RKO (cell line): ENCODE measurements around the gene AK4.
"Not testable (repeated sequence)": the region's sequence is repeated elsewhere in the genome, so short reads cannot be mapped to it uniquely, and the experiment has no call there.

Experiments used
- DNase-seq: peaks from one replicate; pipeline ENCODE4 v3.0.0-alpha.2; 2016; ENCODE audit warnings: low spot score

AK4 gene

DNA sequence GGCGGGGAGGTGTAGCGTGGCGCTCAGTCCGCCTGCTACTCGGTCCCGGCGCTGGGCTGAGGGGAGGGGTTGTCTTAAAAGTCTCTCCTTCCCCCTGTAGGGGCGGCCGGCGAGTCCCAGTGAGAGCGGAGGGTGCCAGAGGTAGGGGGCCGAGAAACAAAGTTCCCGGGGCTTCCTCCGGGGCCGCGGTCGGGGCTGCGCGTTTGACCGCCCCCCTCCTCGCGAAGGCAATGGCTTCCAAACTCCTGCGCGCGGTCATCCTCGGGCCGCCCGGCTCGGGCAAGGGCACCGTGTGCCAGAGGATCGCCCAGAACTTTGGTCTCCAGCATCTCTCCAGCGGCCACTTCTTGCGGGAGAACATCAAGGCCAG is at the start of gene AK4:
TSS of gene AK4 (plus strand) at position 26 of the 370 bp plus-strand sequence. CDS start at position 231, 205 bp downstream.
- not testable (repeated sequence) for DNase-seq

DNA sequence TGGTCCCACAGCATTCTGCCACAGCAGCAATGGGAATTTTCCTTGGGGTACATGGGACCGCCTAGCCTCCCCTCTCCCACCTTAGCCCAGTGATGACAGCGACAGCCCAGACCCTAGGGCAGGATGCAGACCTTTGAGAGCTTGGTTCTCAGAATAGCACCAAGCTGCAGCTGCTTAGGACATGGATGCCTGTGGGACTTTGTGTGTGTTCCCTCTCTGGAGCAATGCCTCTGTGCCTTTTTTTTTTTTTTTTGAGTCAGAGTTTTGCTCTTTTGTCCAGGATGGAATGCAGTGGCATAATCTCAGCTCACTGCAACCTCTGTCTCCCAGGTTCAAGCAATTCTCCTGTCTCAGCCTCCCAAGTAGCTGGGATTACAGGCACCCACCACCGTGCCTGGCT is 44.2 kb upstream of the AK4 start:
- no peak for DNase-seq

DNA sequence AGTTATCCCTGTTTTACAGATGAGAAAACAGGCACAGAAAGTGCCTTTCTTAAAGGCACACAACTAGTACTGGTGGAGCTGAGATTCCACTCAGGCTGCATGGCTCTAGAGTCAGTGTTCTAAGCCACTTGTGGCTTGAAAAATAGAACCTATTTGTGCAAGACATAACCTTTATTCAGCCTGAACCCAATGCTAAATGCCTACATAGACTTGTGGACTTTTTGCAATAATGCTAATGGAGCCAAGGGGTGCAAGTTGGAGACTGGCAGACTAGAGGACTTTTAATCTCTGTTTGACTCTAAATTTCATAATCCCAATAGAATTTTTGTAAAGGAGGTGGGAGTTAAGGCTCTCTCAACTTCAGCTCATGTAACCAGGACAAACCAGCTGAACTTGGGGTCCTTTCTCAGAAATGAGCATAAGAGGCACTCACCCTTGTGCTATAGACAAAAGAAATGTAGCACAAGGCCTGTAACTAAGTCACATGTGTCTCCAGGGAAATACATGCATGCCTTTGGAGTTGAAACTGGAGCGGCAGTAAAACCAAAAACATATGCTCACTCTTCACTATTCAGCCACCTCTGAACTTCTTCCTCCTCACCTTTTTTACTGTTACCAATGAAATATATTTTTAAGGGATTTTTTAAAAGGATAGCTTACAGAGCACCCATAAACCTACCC is 43.0 kb upstream of the AK4 start:
- no peak for DNase-seq

DNA sequence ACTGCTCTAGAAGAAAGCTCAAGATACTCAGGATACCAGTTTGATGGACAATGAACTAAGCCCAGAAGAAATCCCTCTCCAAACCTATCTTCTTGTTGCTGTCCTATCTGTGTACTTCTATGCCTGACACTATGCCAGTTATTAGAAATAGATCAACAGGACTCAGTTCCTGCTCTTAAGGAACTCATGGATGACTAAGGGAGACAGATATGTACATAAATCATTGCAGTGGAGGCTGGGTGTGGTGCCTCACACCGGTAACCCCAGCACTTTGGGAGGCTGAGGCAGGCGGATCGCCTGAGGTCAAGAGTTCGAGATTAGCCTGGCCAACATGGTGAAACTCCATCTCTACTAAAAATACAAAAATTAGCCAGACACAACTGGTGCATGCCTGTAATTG is 42.4 kb upstream of the AK4 start:
- peak; percentile 10 for DNase-seq

DNA sequence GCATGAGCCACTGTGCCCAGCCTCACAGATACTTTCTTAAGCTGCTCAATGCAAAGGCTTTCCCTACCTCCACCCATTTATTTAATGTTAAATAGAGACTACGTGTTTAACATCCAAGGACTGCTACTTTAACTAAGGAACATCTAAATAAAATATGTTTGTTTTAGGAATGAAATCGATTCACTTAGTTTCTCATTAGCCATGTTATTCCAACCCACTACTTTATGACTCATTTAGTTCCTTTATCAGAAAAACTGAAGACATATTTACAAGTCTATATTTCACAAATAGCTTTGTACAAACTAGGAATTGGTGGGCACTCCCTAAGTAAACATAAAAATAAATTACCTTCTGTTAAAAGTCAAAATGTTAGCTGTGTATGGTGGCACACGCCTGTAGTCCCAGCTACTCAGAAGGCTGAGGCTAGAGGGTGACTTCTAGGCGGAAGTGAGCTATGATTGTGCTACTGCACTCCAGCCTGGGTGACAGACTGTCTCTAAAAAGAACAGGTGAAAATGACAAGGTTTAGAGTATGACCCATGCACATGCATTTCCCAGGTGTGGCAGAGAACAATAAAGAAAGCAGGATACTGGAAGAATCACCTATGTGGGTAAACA is 39.9 kb upstream of the AK4 start:
- no peak for DNase-seq

DNA sequence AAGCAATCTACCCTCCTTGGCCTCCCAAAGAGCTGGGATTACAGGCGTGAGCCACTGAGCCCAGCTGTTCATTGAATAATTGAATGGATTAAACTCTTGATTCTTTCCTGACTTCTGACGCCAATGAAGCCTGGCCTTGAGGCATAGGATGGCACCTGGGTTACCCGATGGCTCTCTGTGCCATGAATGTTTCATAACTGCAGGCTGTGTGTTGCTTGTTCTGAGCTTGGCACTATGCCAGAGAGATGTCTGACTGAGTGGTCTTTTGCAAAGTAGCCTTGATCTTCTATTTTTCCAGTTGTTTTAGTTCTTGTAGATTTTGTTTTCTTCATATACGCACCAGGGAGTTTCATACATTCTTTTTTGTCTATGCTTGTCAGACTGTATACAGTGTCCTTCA is 38.5 kb upstream of the AK4 start:
- DNase-seq: no peak

DNA sequence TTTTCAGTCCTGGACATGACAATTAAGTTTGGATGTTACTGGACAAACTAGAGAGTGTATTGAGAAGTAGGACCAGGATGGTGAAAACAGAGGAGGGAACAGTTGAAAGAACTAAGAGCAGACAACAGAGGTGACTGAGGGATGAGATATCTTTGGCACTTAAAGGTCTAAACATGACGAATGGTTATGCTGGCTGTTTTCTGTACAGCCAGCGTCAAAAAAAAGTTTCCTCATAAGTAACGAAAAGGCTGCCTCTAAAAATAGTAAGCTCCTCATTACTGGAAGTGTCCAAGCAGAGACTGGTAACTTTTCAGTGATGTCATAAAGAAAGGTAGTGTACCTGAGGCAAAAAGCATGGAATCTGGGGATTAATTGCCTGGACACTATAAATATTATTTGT is 35.2 kb upstream of the AK4 start:
- DNase-seq: no peak

DNA sequence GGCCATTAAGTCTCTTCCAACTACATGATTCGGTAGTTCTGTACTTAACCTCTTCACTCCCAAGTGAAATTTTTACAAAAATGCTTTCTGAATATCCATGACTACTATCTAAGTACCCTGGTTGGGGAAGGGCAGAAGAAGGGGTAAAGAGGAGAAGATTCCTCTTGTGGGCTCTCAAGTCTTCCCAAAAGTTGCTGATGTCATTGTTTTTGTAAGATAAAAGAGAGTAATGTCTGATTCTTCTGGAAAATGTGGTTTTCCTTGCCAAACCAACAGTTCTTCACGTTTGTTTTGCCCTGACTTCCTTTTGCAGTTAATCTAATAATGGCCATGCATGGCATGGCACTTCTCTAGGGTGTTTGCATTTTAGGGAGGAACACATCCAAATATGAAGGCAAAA is 34.7 kb upstream of the AK4 start:
- no peak for DNase-seq

DNA sequence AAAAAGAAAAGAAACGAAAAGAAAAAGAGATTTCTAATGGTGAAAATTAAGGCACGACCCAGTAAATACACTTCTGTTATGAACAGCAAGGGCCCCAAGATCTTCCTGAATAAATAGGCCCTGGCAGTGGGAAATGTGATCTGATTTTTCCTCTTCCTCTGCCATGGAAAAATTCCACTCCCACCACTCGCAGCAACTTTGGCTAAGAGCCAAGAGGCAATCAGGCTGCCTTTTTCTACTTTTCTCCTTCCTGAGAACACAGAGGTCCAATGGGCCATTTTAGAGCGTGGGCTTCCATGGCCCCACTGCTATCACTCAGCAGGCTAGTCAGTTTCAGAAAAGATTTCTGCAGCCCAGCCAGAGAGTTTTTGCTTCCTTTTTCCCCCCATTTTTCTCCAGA is 33.7 kb upstream of the AK4 start:
- no peak for DNase-seq

DNA sequence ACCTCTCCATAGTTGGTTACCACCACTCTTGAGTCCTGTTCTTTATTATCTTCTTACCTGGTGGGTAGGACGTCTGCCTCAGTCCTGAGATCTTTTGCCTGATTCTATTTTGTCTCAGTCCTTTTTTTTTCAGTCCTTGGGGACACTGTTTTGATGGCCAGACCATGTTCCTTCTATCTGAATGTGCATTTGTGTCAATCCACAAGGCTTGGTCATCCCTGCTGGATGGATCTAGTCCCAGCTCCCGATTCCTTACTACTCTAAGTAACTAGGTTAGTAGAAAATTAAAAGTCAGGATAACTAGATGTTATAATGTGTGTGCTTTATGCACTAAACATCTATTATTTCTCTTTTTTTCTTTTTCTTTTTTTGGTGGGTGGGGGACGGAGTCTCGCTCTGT is 28.1 kb upstream of the AK4 start:
- DNase-seq: no peak

DNA sequence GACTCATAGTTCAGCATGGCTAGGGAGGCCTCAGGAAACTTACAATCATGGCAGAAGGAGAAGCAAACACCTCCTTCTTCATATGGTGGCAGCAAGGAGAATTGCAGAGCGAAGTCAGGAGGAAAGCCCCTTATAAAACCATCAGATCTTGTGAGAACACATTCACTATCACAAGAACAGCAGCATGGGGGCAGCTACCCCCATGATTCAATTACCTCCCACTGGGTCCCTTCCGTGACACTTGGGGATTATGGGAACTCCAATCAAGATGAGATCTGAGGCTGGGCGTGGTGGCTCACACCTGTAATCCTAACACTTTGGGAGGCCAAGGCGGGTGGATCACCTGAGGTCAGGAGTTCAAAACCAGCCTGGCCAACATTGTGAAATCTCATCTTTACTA is 18.9 kb upstream of the AK4 start:
- not testable (repeated sequence) for DNase-seq

DNA sequence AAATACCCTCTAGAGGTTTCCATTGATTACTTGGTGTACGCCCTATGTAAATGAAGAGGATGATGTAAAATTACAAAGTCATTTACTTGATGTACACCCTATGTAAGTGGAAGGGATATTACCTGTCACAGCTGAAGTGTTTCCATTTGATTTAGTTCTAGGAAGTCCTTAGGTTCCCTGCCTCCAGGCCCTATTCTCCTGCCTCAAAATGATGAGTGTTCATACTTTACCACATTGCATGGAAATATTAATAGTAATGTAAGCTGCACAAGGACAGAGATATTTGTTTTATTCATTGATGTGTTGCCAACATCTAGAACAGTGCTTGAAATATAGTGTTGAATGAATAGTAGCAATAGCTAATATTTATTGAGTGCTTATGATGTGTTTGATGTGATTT is 9.5 kb upstream of the AK4 start:
- no peak for DNase-seq

DNA sequence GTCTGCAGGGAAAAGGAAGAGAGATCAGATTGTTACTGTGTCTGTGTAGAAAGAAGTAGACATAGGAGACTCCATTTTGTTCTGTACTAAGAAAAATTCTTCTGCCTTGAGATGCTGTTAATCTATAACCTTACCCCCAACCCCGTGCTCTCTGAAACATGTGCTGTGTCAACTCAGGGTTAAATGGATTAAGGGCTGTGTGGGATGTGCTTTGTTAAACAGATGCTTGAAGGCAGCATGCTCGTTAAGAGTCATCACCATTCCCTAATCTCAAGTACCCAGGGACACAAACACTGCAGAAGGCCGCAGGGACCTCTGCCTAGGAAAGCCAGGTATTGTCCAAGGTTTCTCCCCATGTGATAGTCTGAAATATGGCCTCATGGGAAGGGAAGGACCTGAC is 8.2 kb upstream of the AK4 start:
- not testable (repeated sequence) for DNase-seq

DNA sequence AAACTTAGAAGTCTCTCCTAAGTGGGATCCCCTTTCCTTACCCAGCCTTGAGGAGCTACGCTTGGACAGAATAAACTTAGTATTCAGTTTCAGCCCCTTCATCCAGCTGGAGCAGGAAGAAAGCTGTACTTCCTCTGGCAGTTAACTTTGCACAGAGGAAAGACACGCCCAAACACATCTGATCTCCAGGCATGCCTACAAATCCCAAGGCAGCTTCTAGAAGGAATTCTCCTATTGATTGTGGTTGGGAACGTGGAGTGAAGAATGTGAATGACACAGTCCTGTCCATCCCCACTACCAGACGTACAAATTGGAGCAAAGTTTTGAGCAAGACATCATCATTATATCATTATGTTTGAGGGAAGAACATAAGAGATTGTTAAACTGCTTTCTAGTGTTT is 6.6 kb upstream of the AK4 start:
- DNase-seq: no peak

DNA sequence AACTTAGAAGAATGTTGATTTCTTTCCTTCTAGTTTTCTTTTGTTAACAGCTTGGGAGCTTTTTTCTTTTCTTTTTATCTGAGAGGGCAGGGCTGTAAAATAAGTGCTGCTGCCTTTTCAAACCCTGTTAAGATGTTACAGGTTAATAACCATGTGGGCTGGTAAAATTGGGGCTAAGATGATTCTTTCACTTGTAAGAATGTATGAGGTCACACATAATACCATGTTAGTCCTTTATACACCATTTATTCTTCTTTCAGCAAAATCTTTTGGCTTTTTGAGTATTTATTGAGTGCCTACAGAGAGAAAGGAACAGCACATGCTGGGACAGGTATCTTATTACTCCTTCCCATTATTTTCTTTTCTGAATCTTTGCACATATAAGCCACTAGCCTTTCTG is 6.1 kb upstream of the AK4 start:
- no peak for DNase-seq

DNA sequence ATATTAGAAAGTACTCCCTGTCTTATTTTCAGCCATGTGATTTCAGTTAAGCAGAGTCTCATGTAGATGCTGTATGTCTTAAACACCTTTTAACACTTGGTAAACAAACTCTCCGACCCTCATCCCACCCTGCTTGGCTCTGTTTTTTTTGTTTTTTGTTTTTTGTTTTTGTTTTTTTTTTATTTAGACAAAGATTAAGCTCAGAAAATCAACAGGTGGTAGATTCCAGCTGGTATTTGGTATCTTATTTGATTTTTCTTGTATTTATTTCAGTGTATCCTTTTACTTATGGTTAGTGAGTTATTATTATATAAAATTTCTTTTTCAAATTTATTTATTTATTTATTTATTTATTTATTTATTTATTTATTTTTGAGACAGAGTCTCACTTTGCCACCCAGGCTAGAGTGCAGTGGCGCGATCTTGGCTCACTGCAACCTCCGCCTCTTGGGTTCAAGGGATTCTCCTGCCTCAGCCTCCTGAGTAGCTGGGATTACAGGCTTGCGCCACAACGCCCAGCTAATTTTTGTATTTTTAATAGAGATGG is 4.8 kb upstream of the AK4 start:
- DNase-seq: not testable (repeated sequence)

DNA sequence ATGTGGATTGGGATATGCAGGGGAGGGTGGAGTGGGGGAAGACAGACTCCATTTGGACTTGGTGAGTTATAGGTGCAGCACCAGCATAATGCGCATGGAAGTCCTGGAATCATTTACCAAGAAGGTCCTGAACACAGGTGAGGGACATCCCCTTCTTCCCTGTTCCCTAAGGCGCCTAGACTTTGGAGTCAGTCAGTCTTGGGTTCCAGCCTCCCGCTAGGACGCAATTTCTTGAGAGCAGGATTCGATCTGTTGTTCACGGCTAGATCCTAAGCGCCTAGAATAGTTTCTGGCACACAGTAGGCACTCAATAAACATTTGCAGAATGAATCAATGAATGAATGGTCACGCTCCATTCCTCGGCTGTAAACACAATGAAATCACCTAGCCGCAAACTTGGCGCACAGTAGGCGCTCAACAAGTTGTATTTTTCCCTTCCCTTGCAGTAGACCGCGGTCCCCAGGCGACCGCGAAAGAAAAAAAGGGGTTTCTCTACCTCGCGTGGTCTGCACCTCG is 1.0 kb upstream of the AK4 start:
- DNase-seq: no peak

DNA sequence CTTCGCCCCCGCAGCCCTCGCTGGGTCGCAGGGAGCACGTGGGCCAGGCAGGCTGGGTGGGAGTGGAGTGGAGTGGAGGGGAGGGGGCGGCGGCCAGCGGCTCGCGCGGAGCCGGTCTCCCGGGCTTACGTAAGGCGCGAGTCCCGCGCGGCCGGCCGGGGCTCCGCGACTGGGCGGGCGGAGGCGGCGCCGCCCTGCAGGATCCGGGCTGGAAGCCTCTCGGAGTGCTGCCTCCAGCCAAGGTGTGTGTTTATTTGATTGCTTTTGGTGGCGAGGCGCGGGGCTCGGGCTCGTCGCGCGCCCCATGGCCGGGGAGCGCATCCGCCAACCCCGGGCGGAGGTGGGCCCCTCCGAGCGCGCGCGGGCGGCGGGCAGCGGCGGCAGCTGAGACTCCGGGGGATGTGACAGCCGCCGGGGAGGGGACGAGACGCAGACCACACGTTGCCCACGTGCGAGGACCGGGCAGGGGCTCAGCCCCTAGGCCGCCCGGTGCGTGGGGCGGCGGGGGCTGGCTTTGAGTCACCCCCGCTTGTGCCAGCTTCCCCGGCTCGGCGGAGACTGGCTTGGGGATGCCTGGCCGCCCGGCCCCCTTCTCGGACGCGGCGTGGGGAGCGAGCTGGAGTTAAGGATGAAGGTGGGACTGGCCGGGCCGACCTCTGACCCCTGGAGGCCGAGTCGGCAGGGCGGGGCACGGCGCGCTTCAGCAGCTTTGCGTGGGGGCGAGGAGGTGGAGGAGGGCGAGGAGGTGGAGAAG is 402 bp upstream of the AK4 start:
- DNase-seq: peak; percentile 62

DNA sequence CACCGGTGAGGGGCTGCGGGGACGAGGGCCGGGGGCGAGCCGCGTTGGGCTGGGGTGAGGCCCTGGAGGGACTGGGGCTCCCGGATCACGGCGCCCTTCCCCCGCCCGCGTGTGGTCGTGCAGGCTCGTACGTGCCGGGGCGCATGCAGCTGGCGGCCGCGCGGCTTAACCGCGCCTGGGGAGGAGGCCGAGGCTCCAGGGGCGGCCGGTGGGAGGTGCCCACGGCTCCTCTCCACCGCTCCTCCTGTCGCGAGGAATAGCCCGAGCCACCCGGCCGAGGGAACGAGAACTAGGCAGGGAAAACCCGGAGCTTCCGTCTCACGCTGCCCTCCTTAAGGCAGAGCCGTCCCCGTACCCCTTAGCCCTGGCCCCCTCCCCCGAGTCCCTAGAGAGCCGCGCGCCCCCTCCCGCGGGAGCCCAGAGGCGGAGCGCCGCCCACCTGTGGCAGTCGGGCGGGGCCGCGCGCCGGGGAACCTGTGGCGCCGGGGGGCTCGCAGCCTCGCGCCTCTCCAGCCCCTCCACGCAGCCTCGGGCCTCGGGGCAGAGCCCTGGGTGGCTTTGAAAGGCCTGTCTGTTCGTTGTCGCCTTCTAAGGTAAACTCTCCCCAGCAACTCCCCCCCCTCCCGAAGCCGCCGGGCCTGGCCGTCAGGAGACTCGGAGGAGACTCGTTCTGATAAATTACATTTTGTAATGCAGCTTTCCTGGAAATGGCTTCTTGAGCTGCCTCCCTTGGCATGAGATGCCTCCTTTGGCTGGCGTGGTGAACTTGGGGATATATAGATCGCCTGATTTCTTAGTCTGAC is 746 bp downstream of the AK4 start:
- peak; percentile 57 for DNase-seq

DNA sequence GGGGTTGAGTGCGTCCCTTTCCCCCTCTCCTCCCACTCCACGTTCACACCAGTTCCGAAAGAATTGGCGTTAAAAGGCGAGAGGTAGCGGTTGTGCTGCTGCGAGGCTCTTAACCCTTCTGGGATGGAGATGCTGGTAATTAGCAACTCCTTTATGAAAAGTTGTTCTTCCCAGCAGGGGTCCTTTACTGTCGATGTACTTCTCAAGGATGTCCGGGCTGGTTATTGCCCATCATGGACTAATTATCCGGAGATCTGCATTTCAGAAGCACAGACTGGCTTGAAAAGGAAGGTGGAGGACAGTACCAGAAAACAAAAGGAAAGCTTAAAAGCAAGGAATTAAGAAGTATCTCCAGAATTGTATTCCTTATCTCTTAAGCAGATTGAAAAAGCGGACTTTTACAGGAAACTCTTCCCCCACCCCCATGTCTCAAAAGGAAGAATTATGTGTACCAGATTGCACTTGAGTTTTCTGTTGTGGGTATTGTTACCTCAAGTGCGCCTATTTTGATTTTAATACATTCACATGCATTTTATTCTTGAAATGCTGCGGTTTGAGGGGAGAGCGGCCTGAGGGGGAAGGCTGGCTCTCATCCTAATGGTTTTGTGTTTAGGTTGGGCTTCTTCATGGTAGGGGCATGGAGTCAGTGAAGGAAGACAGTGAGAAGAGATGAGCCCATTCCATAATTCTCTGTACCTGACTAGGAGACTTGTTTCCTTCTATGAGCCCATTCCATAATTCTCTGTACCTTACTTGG is 1.5 kb downstream of the AK4 start:
- peak; percentile 26 for DNase-seq

DNA sequence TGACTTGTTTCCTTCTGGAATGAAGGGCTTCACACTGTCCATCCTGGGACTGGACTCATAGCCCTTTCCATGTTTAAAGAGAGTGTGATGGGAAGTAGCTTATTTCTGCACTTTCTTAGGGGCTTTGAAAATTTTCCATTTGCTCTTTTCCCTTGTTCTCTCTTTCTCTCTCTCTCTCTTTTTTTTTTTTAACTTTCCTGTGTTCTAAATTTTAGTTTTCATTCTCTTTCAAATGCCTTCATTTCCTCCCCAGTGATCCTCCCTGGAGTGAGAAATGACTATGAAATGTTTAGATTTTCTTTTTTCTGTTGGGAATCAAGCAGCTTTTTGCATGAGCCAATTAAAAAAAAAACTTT is 2.1 kb downstream of the AK4 start:
- DNase-seq: no peak
